NCI-H2107 treated with DMSO at 0.1 percent for 48 hours (cell line): ENCODE results near the gene PCBP3.
"Not testable (repeated sequence)": the region's sequence is repeated elsewhere in the genome, so short reads cannot be mapped to it uniquely, and the experiment has no call there.

Source experiments
- DNase-seq: peaks from one replicate; lab custom pipeline; 2025; ENCODE audit not compliant: unreplicated experiment; lab: John Stamatoyannopoulos, UW

The PCBP3 gene

DNA sequence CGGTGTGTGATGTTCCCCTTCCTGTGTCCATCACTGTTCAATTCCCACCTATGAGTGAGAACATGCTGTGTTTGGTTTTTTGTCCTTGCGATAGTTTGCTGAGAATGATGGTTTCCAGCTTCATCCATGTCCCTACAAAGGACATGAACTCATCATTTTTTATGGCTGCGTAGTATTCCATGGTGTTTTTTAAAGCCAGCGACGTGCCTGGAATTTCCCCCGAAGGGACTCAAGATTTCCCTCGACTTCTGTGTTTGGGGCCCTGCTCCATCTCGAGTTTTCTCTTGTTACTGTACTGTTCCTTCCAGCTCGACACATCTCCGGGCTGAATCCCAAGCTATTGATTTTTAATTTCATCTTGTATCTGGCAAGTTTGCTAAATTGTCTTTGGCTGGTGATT is 309.0 kb downstream of the PCBP3 start:
- not testable (repeated sequence) for DNase-seq

- no peak for DNase-seq
These were observed 309.4 kb downstream of the PCBP3 start for GRCh38 chr21:45952974-45953373.

DNA sequence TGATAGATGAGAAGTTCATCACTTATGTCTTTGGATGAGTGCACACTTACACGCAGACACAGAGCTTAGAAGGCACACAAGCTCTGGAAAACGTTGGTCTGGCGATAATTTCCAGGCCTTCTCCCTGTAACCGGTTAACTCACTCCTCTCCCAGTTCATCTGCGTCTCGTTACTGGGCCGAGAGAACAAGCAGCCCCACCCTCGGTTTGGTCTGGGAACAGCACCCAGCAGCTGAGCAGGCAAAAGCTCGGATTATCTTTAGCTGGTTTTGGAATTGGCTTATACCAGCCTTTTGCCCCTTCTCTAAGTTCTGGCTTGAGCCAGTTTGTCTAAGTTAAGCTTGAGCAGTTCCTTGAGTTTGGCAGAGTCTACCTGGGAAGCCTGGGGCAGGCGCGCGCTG is 310.7 kb downstream of the PCBP3 start:
- DNase-seq = no peak

DNA sequence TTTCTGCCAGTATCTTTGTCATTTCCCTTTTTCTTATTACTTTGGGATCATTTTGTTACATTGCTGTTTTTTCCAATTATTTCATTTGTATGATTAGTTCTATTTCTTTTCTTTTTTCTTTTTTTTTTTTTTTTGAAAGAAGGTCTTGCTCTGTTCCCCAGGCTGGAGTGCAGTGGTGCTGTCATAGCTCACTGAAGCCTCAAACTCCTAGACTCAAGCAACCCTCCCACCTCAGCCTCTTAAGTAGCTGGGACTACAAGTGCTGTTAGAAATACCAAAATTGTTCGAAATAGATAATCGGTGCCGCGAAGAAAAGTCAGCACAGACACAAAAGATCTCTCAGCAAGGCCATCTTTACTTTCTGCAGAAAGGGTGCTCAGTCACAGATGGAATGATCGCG is 311.4 kb downstream of the PCBP3 start:
- no peak for DNase-seq

- DNase-seq = no peak
These were observed 314.0 kb downstream of the PCBP3 start for GRCh38 chr21:45957551-45957950.

DNA sequence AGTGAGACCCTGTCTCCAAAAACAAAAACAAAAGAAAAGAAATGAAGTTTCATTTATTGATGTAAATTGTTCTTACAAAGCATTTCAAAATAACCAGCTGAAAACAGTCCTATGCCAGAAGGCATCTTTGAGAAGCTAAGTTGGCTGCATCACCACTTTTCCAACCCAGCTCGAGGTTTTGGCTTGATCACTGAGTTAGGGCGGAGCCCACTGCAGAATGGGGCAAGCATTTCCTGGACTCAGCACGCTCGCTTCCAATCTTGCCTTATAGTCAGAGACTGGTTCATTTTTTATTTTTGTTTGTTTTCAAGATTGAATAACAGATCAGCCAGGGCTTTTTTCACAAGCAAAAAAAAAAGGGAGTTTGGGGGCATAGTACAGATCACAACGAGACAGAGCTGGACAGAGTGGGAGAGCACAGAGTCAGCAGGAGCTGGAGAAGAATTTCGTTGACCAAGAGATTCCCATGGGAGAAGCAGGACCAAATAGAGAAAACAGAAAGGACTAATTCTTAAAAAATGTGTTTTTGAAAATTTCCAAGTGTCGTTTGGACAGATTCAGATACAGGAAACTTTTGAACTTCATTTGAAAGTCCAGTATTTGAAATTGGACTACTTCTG is 314.6 kb downstream of the PCBP3 start:
- no peak for DNase-seq

DNA sequence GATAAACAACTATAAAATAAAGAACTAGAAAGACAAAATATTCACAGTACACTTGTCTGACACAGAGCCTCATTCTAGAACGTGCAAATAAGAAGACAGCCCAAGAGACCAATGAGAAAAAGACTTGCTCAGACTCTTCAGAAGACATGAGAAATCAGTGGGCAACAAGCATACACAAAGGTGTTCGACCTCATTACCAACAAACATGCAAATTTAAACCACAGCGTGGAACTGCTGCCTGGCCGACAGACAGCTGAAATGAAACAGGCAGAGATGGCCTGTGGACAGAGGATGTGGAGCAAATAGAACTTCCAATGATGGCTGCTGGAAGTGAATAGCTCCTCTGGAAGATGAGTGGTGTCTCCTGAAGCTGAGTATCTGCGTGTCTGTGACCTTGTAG is 315.7 kb downstream of the PCBP3 start:
- no peak for DNase-seq

- DNase-seq = no peak
These were observed 316.4 kb downstream of the PCBP3 start for GRCh38 chr21:45959779-45960390.

- not testable (repeated sequence) for DNase-seq
These were observed 317.9 kb downstream of the PCBP3 start for GRCh38 chr21:45961408-45961807.

GRCh38 chr21:45962531-45963231 is 319.2 kb downstream of the PCBP3 start:
- no peak for DNase-seq

- DNase-seq = no peak
These were observed 319.7 kb downstream of the PCBP3 start for GRCh38 chr21:45963232-45963570.

- DNase-seq = no peak
These were observed 321.1 kb downstream of the PCBP3 start for GRCh38 chr21:45964649-45965048.

DNA sequence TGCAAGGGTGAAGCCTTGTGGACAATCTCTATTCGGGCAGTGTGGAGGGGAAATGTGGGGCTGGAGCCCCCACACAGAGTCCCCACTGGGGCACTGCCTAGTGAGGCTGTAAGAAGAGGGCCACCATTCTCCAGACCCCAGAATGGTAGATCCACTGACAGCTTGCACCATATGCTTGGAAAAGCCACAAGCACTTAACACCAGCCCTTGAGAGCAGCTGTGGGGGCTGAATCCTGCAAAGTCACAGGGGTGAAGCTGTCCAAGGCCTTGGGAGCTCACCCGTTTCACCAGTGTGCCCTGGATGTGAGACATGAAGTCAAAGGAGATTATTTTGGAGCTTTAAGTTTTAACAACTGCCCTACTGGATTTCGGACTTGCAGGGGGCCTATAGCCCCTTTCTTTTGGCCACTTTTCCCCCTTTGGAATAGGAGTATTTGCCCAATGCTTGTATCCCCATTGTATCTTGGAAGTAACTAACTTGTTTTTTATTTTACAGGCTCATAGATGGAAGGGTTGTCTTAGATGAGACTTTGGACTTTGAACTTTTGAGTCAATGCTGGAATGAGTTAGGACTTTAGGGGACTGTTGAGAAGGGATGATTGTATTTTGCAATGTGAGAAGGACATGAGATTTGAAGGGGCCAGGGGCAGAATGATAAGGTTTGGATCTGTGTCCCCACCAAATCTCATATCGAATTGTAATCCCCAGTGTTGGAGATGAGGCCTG is 321.7 kb downstream of the PCBP3 start:
- no peak for DNase-seq

DNA sequence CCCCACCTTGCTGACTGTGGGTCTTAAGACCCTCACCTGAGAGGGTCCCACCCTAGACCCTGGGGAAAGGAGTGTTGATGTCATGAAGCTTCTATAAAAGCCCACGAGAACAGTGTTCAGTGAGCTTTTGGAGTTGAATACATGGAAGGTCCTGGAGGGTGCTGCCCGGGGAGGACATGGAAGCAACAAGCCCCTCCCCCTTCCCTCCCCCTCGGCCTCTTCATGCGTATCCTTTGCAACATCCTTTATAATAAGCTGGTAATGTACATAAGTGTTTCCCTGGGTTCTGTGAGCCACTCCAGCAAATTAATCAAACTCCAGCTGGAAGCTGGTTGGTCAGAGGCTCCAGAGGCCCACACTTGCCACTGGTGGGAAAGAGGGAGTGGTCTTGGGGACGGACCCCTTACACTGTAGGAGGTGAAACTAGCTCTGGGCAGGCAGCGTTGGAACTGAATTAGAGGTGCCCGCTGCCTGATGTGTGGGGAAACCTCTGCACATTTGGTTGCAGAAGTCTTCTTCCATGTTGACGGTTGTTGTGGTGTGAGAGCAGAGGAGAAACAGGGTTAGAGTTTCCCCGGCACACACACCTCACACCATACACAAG is 323.4 kb downstream of the PCBP3 start:
- DNase-seq = no peak

GRCh38 chr21:45969921-45970673 is 326.6 kb downstream of the PCBP3 start:
- DNase-seq = no peak

- no peak for DNase-seq
These were observed 327.4 kb downstream of the PCBP3 start for GRCh38 chr21:45970674-45971615.

GRCh38 chr21:45971616-45972352 is 328.3 kb downstream of the PCBP3 start:
- no peak for DNase-seq

DNA sequence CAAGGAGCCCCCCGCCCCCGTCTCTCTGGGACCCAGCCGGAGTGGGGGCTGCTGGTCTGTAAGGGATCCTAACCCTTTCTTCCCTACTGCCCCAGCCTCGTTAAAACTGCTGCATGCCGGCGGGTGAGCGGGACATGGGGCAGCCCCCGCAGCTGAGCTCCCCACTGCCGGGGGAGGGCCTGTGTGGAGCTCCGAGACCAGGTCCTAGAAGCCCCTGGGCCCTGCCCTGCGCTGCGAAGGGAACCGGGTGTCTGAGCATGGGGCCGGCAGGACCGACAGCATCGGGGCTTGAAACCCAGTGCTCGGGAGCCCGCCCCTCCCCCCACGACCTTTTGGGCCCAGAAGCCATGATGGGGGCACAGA is 328.8 kb downstream of the PCBP3 start:
- DNase-seq = no peak
